UCSD-AML1 (cell line): Measurements from ENCODE around the gene ZSCAN32.

Source experiments
- DNase-seq: peaks from one replicate; lab custom pipeline; 2025; ENCODE audit not compliant: unreplicated experiment; lab: John Stamatoyannopoulos, UW

Gene ZSCAN32

GRCh38 chr16:3358871-3359270, 41.9 kb downstream of the ZSCAN32 start:
- no peak for DNase-seq

- DNase-seq: no peak
These were observed 44.7 kb downstream of the ZSCAN32 start for GRCh38 chr16:3356118-3356517.

GRCh38 chr16:3355589-3355988, 45.2 kb downstream of the ZSCAN32 start, which contains the start of gene OR2C1:
OR2C1 (plus strand) TSS chr16:3355889; CDS start chr16:3355941, 52 bp downstream.
- DNase-seq: no peak

- no peak for DNase-seq
These were observed 51.6 kb downstream of the ZSCAN32 start for GRCh38 chr16:3349175-3349574.

GRCh38 chr16:3348547-3349167, 52.1 kb downstream of the ZSCAN32 start:
- DNase-seq: no peak

- DNase-seq: no peak
These were observed 53.2 kb downstream of the ZSCAN32 start for GRCh38 chr16:3347586-3347985.

GRCh38 chr16:3346041-3346440, 54.8 kb downstream of the ZSCAN32 start:
- DNase-seq: no peak
